ENCODE results near the gene TRAPPC11. TPM values are rescaled to one million over a fixed set of nuclear protein-coding genes. Genes with fewer than 3 reads are reported as not detected.
A peak's percentile ranks its signal among the peaks of the same experiment; 100 is the strongest.

The TRAPPC11 gene
- total RNA-seq, 2 donors from 2014 or later, result 38.4 to 49.7 TPM

GRCh38 chr4:183639291-183639690, 19.8 kb upstream of the TRAPPC11 start:
- H3K27ac ChIP-seq (ENCODE audit: low read depth, low read length), result no peak overlapping the region
- no peak overlapping the region for H3K4me3 ChIP-seq (ENCODE audit: low read length)
- no peak overlapping the region for H3K4me3 Mint-ChIP-seq
- peaks cover 13% of the 10 kb centered on the region for H3K4me1 Mint-ChIP-seq
- H3K9me3 ChIP-seq (ENCODE audit: control insufficient read depth, low read length), result no peaks in the 10 kb centered on the region
- WGBS, 2 experiments (ENCODE audit: insufficient coverage in 1 of 2, insufficient read length in 1 of 2), result 73 to 96% methylated on average over 2 of the region's 3 CpGs
- no peak overlapping the region for H3K27ac Mint-ChIP-seq
- H3K9ac ChIP-seq (ENCODE audit: extremely low read depth, low read length, poor library complexity, severe bottlenecking), result no peak overlapping the region
- TF ChIP-seq, protein P1, sequence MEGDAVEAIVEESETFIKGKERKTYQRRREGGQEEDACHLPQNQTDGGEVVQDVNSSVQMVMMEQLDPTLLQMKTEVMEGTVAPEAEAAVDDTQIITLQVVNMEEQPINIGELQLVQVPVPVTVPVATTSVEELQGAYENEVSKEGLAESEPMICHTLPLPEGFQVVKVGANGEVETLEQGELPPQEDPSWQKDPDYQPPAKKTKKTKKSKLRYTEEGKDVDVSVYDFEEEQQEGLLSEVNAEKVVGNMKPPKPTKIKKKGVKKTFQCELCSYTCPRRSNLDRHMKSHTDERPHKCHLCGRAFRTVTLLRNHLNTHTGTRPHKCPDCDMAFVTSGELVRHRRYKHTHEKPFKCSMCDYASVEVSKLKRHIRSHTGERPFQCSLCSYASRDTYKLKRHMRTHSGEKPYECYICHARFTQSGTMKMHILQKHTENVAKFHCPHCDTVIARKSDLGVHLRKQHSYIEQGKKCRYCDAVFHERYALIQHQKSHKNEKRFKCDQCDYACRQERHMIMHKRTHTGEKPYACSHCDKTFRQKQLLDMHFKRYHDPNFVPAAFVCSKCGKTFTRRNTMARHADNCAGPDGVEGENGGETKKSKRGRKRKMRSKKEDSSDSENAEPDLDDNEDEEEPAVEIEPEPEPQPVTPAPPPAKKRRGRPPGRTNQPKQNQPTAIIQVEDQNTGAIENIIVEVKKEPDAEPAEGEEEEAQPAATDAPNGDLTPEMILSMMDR (conservative IDR thresholded peaks at IDR 0.05), result no peak
- H3K9me3 Mint-ChIP-seq, result no peaks in the 10 kb centered on the region
- peaks cover 7% of the 10 kb centered on the region for H3K36me3 ChIP-seq (ENCODE audit: control insufficient read depth, insufficient read depth, low read length)
- no peak for DNase-seq
- peaks cover 3% of the 10 kb centered on the region for H3K4me1 ChIP-seq (ENCODE audit: control insufficient read depth, insufficient read depth, low read length)
- H3K36me3 Mint-ChIP-seq (ENCODE audit: low read depth), result peaks cover 15% of the 10 kb centered on the region
- no peaks in the 10 kb centered on the region for H3K27me3 ChIP-seq (ENCODE audit: control insufficient read depth, insufficient read depth, low read length, poor library complexity, severe bottlenecking)
- no peaks in the 10 kb centered on the region for H3K27me3 Mint-ChIP-seq (ENCODE audit: insufficient read depth)

GRCh38 chr4:183645326-183645725, 13.8 kb upstream of the TRAPPC11 start:
- no peaks in the 10 kb centered on the region for H3K9me3 ChIP-seq (ENCODE audit: control insufficient read depth, low read length)
- Mint-ChIP-seq H3K27ac (no peak overlapping the region), H3K36me3 (ENCODE audit: low read depth) (peaks cover 44% of the 10 kb centered on the region), H3K27me3 (ENCODE audit: insufficient read depth) (no peaks in the 10 kb centered on the region), H3K9me3 (no peaks in the 10 kb centered on the region), H3K4me1 (no peaks in the 10 kb centered on the region), H3K4me3 (no peak overlapping the region)
- WGBS, 2 experiments (ENCODE audit: insufficient coverage in 1 of 2, insufficient read length in 1 of 2), result 83 to 93% methylated on average over 7 of the region's 7 CpGs
- no peak overlapping the region for H3K27ac ChIP-seq (ENCODE audit: low read depth, low read length)
- no peaks in the 10 kb centered on the region for H3K27me3 ChIP-seq (ENCODE audit: control insufficient read depth, insufficient read depth, low read length, poor library complexity, severe bottlenecking)
- TF ChIP-seq, protein P1 (conservative IDR thresholded peaks at IDR 0.05), result no peak
- no peak overlapping the region for H3K9ac ChIP-seq (ENCODE audit: extremely low read depth, low read length, poor library complexity, severe bottlenecking)
- H3K4me3 ChIP-seq (ENCODE audit: low read length), result no peak overlapping the region
- H3K36me3 ChIP-seq (ENCODE audit: control insufficient read depth, insufficient read depth, low read length), result peaks cover 56% of the 10 kb centered on the region
- H3K4me1 ChIP-seq (ENCODE audit: control insufficient read depth, insufficient read depth, low read length), result no peaks in the 10 kb centered on the region
- no peak for DNase-seq

- H3K36me3 ChIP-seq (ENCODE audit: control insufficient read depth, insufficient read depth, low read length), result peaks cover 23% of the 10 kb centered on the region
- TF ChIP-seq, protein P1 (conservative IDR thresholded peaks at IDR 0.05), result no peak
- H3K27ac ChIP-seq (ENCODE audit: low read depth, low read length), result no peak overlapping the region
- WGBS, 2 experiments (ENCODE audit: insufficient coverage in 1 of 2, insufficient read length in 1 of 2), result 95 to 97% methylated on average over 3 of the region's 3 CpGs
- no peaks in the 10 kb centered on the region for H3K9me3 Mint-ChIP-seq
- peak overlapping the region; percentile 92 for H3K4me3 ChIP-seq (ENCODE audit: low read length)
- H3K9ac ChIP-seq (ENCODE audit: extremely low read depth, low read length, poor library complexity, severe bottlenecking), result no peak overlapping the region
- H3K4me1 Mint-ChIP-seq, result peaks cover 17% of the 10 kb centered on the region
- H3K4me3 Mint-ChIP-seq, result peak overlapping the region; percentile 86
- no peaks in the 10 kb centered on the region for H3K9me3 ChIP-seq (ENCODE audit: control insufficient read depth, low read length)
- no peaks in the 10 kb centered on the region for H3K4me1 ChIP-seq (ENCODE audit: control insufficient read depth, insufficient read depth, low read length)
- H3K27me3 Mint-ChIP-seq (ENCODE audit: insufficient read depth), result no peaks in the 10 kb centered on the region
- no peaks in the 10 kb centered on the region for H3K27me3 ChIP-seq (ENCODE audit: control insufficient read depth, insufficient read depth, low read length, poor library complexity, severe bottlenecking)
- no peak for DNase-seq
- H3K27ac Mint-ChIP-seq, result no peak overlapping the region
- H3K36me3 Mint-ChIP-seq (ENCODE audit: low read depth), result peaks cover 27% of the 10 kb centered on the region
Observed at GRCh38 chr4:183657564-183657963, 1.5 kb upstream of the TRAPPC11 start.
